DND-41 (cell line): ENCODE results near the gene NDUFB4.

Source experiments
- ATAC-seq: fragments of 200-7000 bp; cut with Tn5 transposase; 3 replicates; pipeline ENCODE4 v1.9.1; 2021; ENCODE audit warnings: low read depth; ENCODE audit not compliant: insufficient read depth
- DNase-seq: peaks from one replicate; pipeline ENCODE4 v3.0.0-alpha.2; 2020
- H2AFZ ChIP-seq: 2 replicates; pipeline ENCODE4 v1.6.0; 2012; ENCODE audit warnings: low read depth, low read length
- H3K27ac ChIP-seq: 2 replicates; pipeline ENCODE4 v1.5.1; 2012; ENCODE audit warnings: low read length, inconsistent platforms
- H3K27me3 ChIP-seq: fragments of 200-600 bp; sonication (generic); 2 replicates; pipeline ENCODE4 v1.6.0; 2012; ENCODE audit warnings: low read length, mild to moderate bottlenecking, inconsistent platforms; ENCODE audit not compliant: insufficient read depth, poor library complexity
- H3K36me3 ChIP-seq: 2 replicates; pipeline ENCODE4 v1.5.1; 2012; ENCODE audit warnings: low read length, inconsistent platforms; ENCODE audit not compliant: insufficient read depth
- H3K4me1 ChIP-seq: 2 replicates; pipeline ENCODE4 v1.5.1; 2012; ENCODE audit warnings: mild to moderate bottlenecking, low read length; ENCODE audit not compliant: insufficient read depth
- H3K4me2 ChIP-seq: 2 replicates; pipeline ENCODE4 v1.6.0; 2012; ENCODE audit warnings: mild to moderate bottlenecking, moderate library complexity, low read length, inconsistent platforms; ENCODE audit not compliant: insufficient read depth
- H3K4me3 ChIP-seq, 2 experiments: fragments of 200-600 bp in 1 of 2; shearing (Covaris generic) in 1 of 2; 2 replicates each; pipeline ENCODE4 v1.5.1; 2012 to 2016; ENCODE audit warnings: inconsistent platforms in 2 of 2, low read length in 2 of 2, mild to moderate bottlenecking in 2 of 2, low read depth in 1 of 2, moderate library complexity in 1 of 2
- H3K79me2 ChIP-seq: 2 replicates; pipeline ENCODE4 v1.6.0; 2012; ENCODE audit warnings: low read length, inconsistent platforms; ENCODE audit not compliant: insufficient read depth
- H3K9ac ChIP-seq: 2 replicates; pipeline ENCODE4 v1.6.0; 2012; ENCODE audit warnings: low read depth, mild to moderate bottlenecking, inconsistent platforms, low read length, moderate library complexity
- H3K9me3 ChIP-seq: 2 replicates; pipeline ENCODE4 v1.5.1; 2012; ENCODE audit warnings: low read length, moderate library complexity, mild to moderate bottlenecking, inconsistent platforms; ENCODE audit not compliant: insufficient read depth, severe bottlenecking
- H4K20me1 ChIP-seq: 2 replicates; pipeline ENCODE4 v1.6.0; 2012; ENCODE audit warnings: low read length; ENCODE audit not compliant: insufficient read depth
- EZH2 ChIP-seq: IDR thresholded peaks from 3 replicates; pipeline ENCODE4 v1.6.1; 2012; ENCODE audit warnings: borderline replicate concordance, low read depth, mild to moderate bottlenecking, moderate library complexity, low read length, inconsistent platforms; ENCODE audit not compliant: severe bottlenecking
- TF ChIP-seq, protein P1 (sequence below): IDR thresholded peaks from 2 replicates; pipeline ENCODE4 v1.5.1; 2012; ENCODE audit warnings: borderline replicate concordance, low read length, moderate library complexity, mild to moderate bottlenecking; ENCODE audit not compliant: poor library complexity, severe bottlenecking; ENCODE audit errors: extremely low read depth

The NDUFB4 gene

GRCh38 chr3:120558771-120559241 lies 37.3 kb upstream of the NDUFB4 start:
- H3K4me1 ChIP-seq = peaks cover 17% of the 10 kb centered on the region
- peak overlapping the region; percentile 51 for H3K9ac ChIP-seq
- H3K4me3 ChIP-seq = peak overlapping the region; percentile 31 to 71; a peak in 3 of 4 replicates
- peak overlapping the region; percentile 94 for H3K4me2 ChIP-seq
- no peaks in the 10 kb centered on the region for H3K9me3 ChIP-seq
- peak; percentile 77 for DNase-seq
- peaks cover 14% of the 10 kb centered on the region for H3K27me3 ChIP-seq
- ATAC-seq = peak; percentile 83
- H3K27ac ChIP-seq = peak overlapping the region; percentile 45; the same call in 1 of the 2 replicates
- H3K36me3 ChIP-seq = no peaks in the 10 kb centered on the region
- no peaks in the 10 kb centered on the region for H3K79me2 ChIP-seq
- peak overlapping the region; percentile 94 for H2AFZ ChIP-seq
- H4K20me1 ChIP-seq = no peaks in the 10 kb centered on the region
- TF ChIP-seq, protein P1, sequence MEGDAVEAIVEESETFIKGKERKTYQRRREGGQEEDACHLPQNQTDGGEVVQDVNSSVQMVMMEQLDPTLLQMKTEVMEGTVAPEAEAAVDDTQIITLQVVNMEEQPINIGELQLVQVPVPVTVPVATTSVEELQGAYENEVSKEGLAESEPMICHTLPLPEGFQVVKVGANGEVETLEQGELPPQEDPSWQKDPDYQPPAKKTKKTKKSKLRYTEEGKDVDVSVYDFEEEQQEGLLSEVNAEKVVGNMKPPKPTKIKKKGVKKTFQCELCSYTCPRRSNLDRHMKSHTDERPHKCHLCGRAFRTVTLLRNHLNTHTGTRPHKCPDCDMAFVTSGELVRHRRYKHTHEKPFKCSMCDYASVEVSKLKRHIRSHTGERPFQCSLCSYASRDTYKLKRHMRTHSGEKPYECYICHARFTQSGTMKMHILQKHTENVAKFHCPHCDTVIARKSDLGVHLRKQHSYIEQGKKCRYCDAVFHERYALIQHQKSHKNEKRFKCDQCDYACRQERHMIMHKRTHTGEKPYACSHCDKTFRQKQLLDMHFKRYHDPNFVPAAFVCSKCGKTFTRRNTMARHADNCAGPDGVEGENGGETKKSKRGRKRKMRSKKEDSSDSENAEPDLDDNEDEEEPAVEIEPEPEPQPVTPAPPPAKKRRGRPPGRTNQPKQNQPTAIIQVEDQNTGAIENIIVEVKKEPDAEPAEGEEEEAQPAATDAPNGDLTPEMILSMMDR = peak; percentile 88
- TF ChIP-seq EZH2 = no peak

DNA sequence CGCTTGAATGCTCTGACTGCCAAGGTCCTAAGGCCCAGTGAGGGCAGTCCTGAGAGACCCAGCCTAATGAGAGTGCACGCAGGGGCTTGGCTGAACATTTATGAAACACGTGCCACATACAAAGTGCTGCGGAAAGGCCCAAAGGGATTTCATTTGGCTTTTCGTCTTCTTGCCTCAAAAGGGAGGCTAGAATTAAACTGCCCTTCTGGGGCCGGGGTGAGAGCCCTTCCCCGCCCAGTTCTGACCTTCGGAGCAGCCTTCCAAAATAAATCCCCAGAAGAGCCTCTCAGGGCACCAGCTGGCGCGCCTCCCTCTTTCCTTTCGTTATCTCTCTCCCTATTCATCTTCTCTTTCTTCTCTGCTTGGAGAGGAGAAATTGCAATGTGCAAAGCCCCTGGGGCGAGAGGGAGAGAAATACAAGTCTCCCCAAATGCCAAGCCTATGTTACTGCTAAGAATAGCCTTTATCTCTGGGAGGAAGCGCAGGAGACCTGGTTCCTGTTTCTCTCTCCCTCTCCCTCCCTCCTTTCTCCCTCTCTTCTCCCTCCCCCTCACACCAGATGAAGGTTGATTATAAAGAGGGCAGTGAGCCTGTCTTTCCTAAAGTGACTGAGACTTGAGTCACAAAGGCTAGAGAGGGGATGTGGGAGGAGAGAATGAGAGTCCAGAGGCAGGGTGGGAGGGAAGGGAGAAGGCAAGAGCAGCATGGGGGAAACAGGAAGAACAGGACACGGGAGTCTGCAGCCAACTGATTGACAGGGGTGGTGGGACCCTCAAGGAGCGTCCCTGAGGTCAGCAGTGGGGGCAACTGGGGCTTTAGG lies 36.7 kb upstream of the NDUFB4 start:
- H3K27ac ChIP-seq = no peak overlapping the region
- no peak overlapping the region for H3K9ac ChIP-seq
- H4K20me1 ChIP-seq = no peaks in the 10 kb centered on the region
- no peak for DNase-seq
- peaks cover 17% of the 10 kb centered on the region for H3K4me1 ChIP-seq
- H2AFZ ChIP-seq = peak overlapping the region; percentile 49
- H3K79me2 ChIP-seq = no peaks in the 10 kb centered on the region
- no peak for TF ChIP-seq EZH2
- TF ChIP-seq, protein P1 = no peak
- H3K27me3 ChIP-seq = peaks cover 14% of the 10 kb centered on the region
- H3K36me3 ChIP-seq = no peaks in the 10 kb centered on the region
- H3K4me3 ChIP-seq = peak overlapping the region in 1 of 2 experiments; percentile 12; a peak in 1 of 4 replicates
- no peaks in the 10 kb centered on the region for H3K9me3 ChIP-seq
- peak overlapping the region; percentile 94; the same call in 1 of the 2 replicates for H3K4me2 ChIP-seq
- peak; percentile 32 for ATAC-seq

DNA sequence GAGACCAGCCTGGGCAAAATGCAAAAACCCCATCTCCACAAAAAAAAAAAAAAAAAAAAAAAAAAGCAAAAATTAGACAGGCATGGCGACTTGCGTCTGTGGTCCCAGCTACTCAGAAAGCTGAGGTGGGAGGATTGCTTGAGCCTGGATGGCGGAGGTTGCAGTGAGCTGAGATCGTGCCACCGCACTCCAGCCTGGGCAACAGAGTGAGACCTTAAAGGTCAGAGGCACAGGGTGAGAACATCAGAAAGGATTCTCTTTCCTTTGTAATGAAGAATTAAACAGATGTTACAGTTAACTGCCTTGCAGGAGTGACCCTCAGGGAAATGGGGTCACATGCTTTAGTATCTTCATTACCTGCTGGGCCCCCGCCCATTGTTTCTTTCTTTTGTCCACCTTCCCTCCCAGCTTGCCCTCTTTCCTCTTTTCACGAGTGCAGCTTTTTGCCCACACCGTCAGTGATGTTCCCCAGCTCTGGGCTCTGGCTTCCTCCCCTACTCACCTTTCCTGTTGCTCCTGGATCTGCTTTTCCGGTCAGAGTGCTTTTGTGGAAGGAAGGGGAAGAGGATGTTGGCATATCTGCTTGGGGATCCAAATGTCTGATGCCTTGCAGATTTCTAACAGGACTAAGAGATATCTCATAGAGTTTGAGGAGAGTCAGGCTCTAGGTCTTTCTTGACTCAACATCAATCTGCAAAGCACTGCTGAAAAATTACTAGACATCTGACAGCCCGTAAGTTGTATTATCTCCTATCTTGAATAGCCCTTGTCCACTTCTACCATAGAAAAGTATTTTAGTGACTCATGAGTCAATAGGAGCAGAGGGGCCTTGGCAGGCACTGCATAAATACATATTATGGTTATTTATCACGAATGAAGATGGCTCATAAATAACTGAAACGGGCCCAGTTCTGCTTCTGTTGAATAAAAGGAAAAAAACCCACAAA lies 35.6 kb upstream of the NDUFB4 start:
- H3K9me3 ChIP-seq = no peaks in the 10 kb centered on the region
- no peak for ATAC-seq
- H2AFZ ChIP-seq = no peak overlapping the region
- H3K36me3 ChIP-seq = no peaks in the 10 kb centered on the region
- TF ChIP-seq, protein P1 = no peak
- peaks cover 17% of the 10 kb centered on the region for H3K4me1 ChIP-seq
- H3K4me3 ChIP-seq = no peak overlapping the region
- H3K4me2 ChIP-seq = no peak overlapping the region
- H3K9ac ChIP-seq = no peak overlapping the region
- peaks cover 23% of the 10 kb centered on the region for H3K27me3 ChIP-seq
- DNase-seq = no peak
- no peaks in the 10 kb centered on the region for H3K79me2 ChIP-seq
- no peak overlapping the region for H3K27ac ChIP-seq
- H4K20me1 ChIP-seq = no peaks in the 10 kb centered on the region
